Stomach (tissue), 19 donors: ENCODE data around the gene BTG4. TPM values are rescaled to one million over a fixed set of nuclear protein-coding genes. Genes with fewer than 3 reads are reported as not detected.

Source experiments
- DNase-seq, 2 donors: peaks; one replicate each; pipeline versions ENCODE4 v3.0.0 to v3.0.0-alpha.2; 2013 to 2019
- H3K27ac ChIP-seq, 5 donors: fragments of 200-600 bp in 4 of 5; sonication (generic) in 4 of 5; one replicate each; pipeline ENCODE4 v1.5.1; 2013 to 2019; ENCODE audit warnings: mild to moderate bottlenecking in 1 of 5, moderate library complexity in 1 of 5
- H3K27me3 ChIP-seq, 3 donors: fragments of 200-600 bp; sonication (generic); one replicate each; pipeline ENCODE4 v1.5.1; 2017 to 2019; ENCODE audit warnings: mixed run types in 1 of 3
- H3K36me3 ChIP-seq, 4 donors: fragments of 200-600 bp; sonication (generic); 1 replicate in 3 of 4; 2 replicates in 1 of 4; pipeline ENCODE4 v1.5.1; 2016 to 2019
- H3K4me1 ChIP-seq, 4 donors: fragments of 200-600 bp; sonication (generic); one replicate each; pipeline ENCODE4 v1.5.1; 2016 to 2019
- H3K4me3 ChIP-seq, 4 donors: fragments of 200-600 bp; sonication (generic) in 3 of 4; one replicate each; pipeline ENCODE4 v1.5.1; 2016 to 2019; ENCODE audit warnings: mild to moderate bottlenecking in 1 of 4
- H3K9me3 ChIP-seq, 4 donors: fragments of 200-600 bp; sonication (generic); one replicate each; pipeline ENCODE4 v1.5.1; 2016 to 2019
- CTCF ChIP-seq, 7 experiments: fragments of 450-650 bp in 4 of 7; fragments of 200-600 bp in 3 of 7; sonication (generic) in 3 of 7; IDR thresholded peaks; one replicate each; pipeline ENCODE4 v1.5.1; 2016 to 2019; ENCODE audit warnings: antibody characterized with exemption in 7 of 7, control low read depth in 2 of 7, mild to moderate bottlenecking in 1 of 7
- EP300 ChIP-seq: sonication (generic); formaldehyde crosslinking; IDR thresholded peaks from one replicate; pipeline ENCODE4 v1.6.1; 2017; ENCODE audit warnings: antibody characterized with exemption
- POLR2A ChIP-seq, 4 donors: fragments of 450-650 bp; IDR thresholded peaks; one replicate each; pipeline ENCODE4 v1.6.1; 2016; ENCODE audit warnings: antibody characterized with exemption in 4 of 4, control low read depth in 2 of 4, mild to moderate bottlenecking in 1 of 4, moderate library complexity in 1 of 4
- POLR2AphosphoS5 ChIP-seq, 3 donors: sonication (generic); formaldehyde crosslinking; IDR thresholded peaks; one replicate each; pipeline ENCODE4 v1.6.1; 2016; ENCODE audit warnings: antibody characterized with exemption in 3 of 3
- WGBS, 5 donors: extraction: QIAGEN DNeasy Blood & Tissue Kit in 3 of 5; methylation state at CpG; one replicate each; pipeline versions ENCODE4 v1.1.5 to v1.1.7; 2013 to 2018; 5-methylcytosine and 5-hydroxymethylcytosine counted together
- intact Hi-C: fragments of 100-400 bp; cut with DNase I; formaldehyde crosslinking; loops from one replicate; pipeline ENCODE4 v1.15.1; 2023; ENCODE audit warnings: low total_unique reads
- long read RNA-seq, 10 donors: transcript quantifications; one replicate each; lab custom pipeline, GENCODE V29; 2026
- polyA plus RNA-seq, 3 donors: library from polyadenylated mRNA; stranded (reverse); fragments of 200-250 nt; gene quantifications; one replicate each; pipeline ENCODE4 v1.2.3, GENCODE V29; 2013
- total RNA-seq, 5 donors: library from RNA; depleted of rRNA; stranded (reverse); fragments of >200 nt; gene quantifications; one replicate each; pipeline versions ENCODE4 v1.1.0 to v1.2.3, GENCODE V29; 2014 to 2016
- donor health status: healthy with polysubstance abuse.
- donor health status: Bipolar disorder and iron deficiency.
- donor health status: healthy.

Gene BTG4
- total RNA-seq (not detected), polyA plus RNA-seq (not detected)
- long read RNA-seq, donor 1, result 0 reads
- long read RNA-seq, donor 2, result 0 reads
- long read RNA-seq, donor 3, result 0 reads
- long read RNA-seq, donor 4, result 0 reads
- long read RNA-seq, donor 5, result 0 reads
- long read RNA-seq, donor 6, result 0 reads
- long read RNA-seq, donor 7, result 0 reads
- long read RNA-seq, donor 8, result 0 reads
- long read RNA-seq, donor 9, result 0 reads
- long read RNA-seq, donor 10, result 0 reads

- Histone ChIP-seq H3K4me3 (peak within 1 kb of the TSS; percentile 45 to 57 (median 50)), H3K27ac (peak within 1 kb of the TSS in 1 of 5 donors; percentile 18), H3K4me1 (peaks cover 7 to 26% (median 19%) of the 10 kb centered on the region in 4 donors), H3K9me3 (no peaks in the 10 kb centered on the region), H3K36me3 (no peaks in the 10 kb centered on the region), H3K27me3 (peaks cover 12 to 55% (median 31%) of the 10 kb centered on the region in 3 donors)
- TF ChIP-seq CTCF (IDR thresholded peaks at IDR 0.05), result no peak
- TF ChIP-seq POLR2AphosphoS5 (IDR thresholded peaks at IDR 0.05), result no peak
- TF ChIP-seq POLR2A (IDR thresholded peaks at IDR 0.05), result no peak
- TF ChIP-seq EP300, result no peak
- intact Hi-C loops, result no loop called here
- WGBS, 5 donors, result 4 to 9% (median 4%) methylated on average over 75 to 90 of the region's 90 CpGs
- DNase-seq, result peak in 1 of 2 donors; percentile 49
Observed at GRCh38 chr11:111512296-111513239, at the start of gene BTG4. TSS of gene BTG4 (minus strand) at chr11:111512386. CDS start at chr11:111498776, 13,610 bp downstream.

- H3K27ac ChIP-seq, result no peak overlapping the region
- no peak overlapping the region for H3K4me3 ChIP-seq
- no peaks in the 10 kb centered on the region for H3K9me3 ChIP-seq
- H3K36me3 ChIP-seq, result peaks cover 0 to 35% (median 3%) of the 10 kb centered on the region in 4 donors
- H3K27me3 ChIP-seq, result no peaks in the 10 kb centered on the region
- DNase-seq, result no peak
- peaks cover 0 to 11% (median 4%) of the 10 kb centered on the region in 4 donors for H3K4me1 ChIP-seq
- WGBS, 5 donors, result 49 to 92% (median 70%) methylated on average over 3 of the region's 3 CpGs
- TF ChIP-seq CTCF (IDR thresholded peaks at IDR 0.05) (no peak), POLR2A (IDR thresholded peaks at IDR 0.05) (no peak), POLR2AphosphoS5 (IDR thresholded peaks at IDR 0.05) (no peak), EP300 (no peak)
- intact Hi-C loops, result loop anchor here (10.0 kb wide), 1 partner anchor 283 kb away; no protein-coding TSS in a partner anchor
Observed at GRCh38 chr11:111561791-111562325, 49.7 kb upstream of the BTG4 start.

GRCh38 chr11:111561306-111561705 lies 49.1 kb upstream of the BTG4 start:
- Histone ChIP-seq H3K9me3 (peaks cover 0 to 2% (median 0%) of the 10 kb centered on the region in 4 donors), H3K4me3 (no peak overlapping the region), H3K36me3 (peaks cover 0 to 36% (median 3%) of the 10 kb centered on the region in 4 donors), H3K4me1 (peaks cover 0 to 11% (median 4%) of the 10 kb centered on the region in 4 donors), H3K27me3 (no peaks in the 10 kb centered on the region), H3K27ac (no peak overlapping the region)
- DNase-seq, result no peak
- no peak for TF ChIP-seq POLR2AphosphoS5 (IDR thresholded peaks at IDR 0.05)
- no peak for TF ChIP-seq EP300
- no peak for TF ChIP-seq CTCF (IDR thresholded peaks at IDR 0.05)
- TF ChIP-seq POLR2A (IDR thresholded peaks at IDR 0.05), result no peak
- intact Hi-C loops, result loop anchor here (10.0 kb wide), 1 partner anchor 283 kb away; no protein-coding TSS in a partner anchor
- 79 to 91% (median 81%) methylated on average over 3 of the region's 3 CpGs for WGBS, 5 donors

GRCh38 chr11:111560800-111561199 lies 48.6 kb upstream of the BTG4 start:
- intact Hi-C loops, result loop anchor here (10.0 kb wide), 1 partner anchor 284 kb away; no protein-coding TSS in a partner anchor
- Histone ChIP-seq H3K9me3 (peaks cover 0 to 7% (median 0%) of the 10 kb centered on the region in 4 donors), H3K27ac (no peak overlapping the region), H3K36me3 (peaks cover 0 to 41% (median 3%) of the 10 kb centered on the region in 4 donors), H3K4me1 (peaks cover 0 to 11% (median 4%) of the 10 kb centered on the region in 4 donors), H3K4me3 (no peak overlapping the region), H3K27me3 (no peaks in the 10 kb centered on the region)
- TF ChIP-seq POLR2A (IDR thresholded peaks at IDR 0.05) (no peak), CTCF (IDR thresholded peaks at IDR 0.05) (no peak), EP300 (no peak)
- DNase-seq, result no peak
- WGBS, 5 donors, result 80 to 92% (median 89%) methylated on average over 3 of the region's 3 CpGs
